Measurements from ENCODE around the gene SIX3. TPM values are rescaled to one million over a fixed set of nuclear protein-coding genes. Genes with fewer than 3 reads are reported as not detected.
A peak's percentile ranks its signal among the peaks of the same experiment; 100 is the strongest.

Gene SIX3
- polyA plus RNA-seq, 2 of the 4 experiments (the other 2 are of a cell fraction): 0.22 to 0.59 TPM

GRCh38 chr2:44981714-44982108 is 40.2 kb downstream of the SIX3 start (continued):
- TF ChIP-seq BHLHE40 (IDR thresholded peaks at IDR 0.05; ENCODE audit: low read depth, low read length) (no peak), ATOH8 (CRISPR knock-in tag; IDR thresholded peaks at IDR 0.05; ENCODE audit: low read depth) (no peak), CTCF (IDR thresholded peaks at IDR 0.05) (peak; percentile 97), MYC (IDR thresholded peaks at IDR 0.05; ENCODE audit: borderline replicate concordance, low read length) (no peak), PBX3 (IDR thresholded peaks at IDR 0.05) (no peak), RFX5 (IDR thresholded peaks at IDR 0.05) (no peak), RNF2 (IDR thresholded peaks at IDR 0.05; ENCODE audit: borderline replicate concordance, low read depth) (no peak), GATA3 (IDR thresholded peaks at IDR 0.05; ENCODE audit: borderline replicate concordance) (no peak), HOXB5 (CRISPR knock-in tag; IDR thresholded peaks at IDR 0.05) (no peak)

GRCh38 chr2:44983836-44984604 is 42.5 kb downstream of the SIX3 start:
- TF ChIP-seq HMGXB4 (CRISPR knock-in tag; IDR thresholded peaks at IDR 0.05; ENCODE audit: borderline replicate concordance) (no peak), CEBPB (IDR thresholded peaks at IDR 0.05) (peak in 1 of 2 experiments; percentile 34; a peak in 1 of 4 replicates)
- H3K4me2 ChIP-seq: no peak overlapping the region
- H3K4me3 ChIP-seq: no peak overlapping the region
- peaks cover 23% of the 10 kb centered on the region for H3K9me3 ChIP-seq
- WGBS (ENCODE audit: missing lambda C conversion rate): 70% methylated on average over 9 of the region's 9 CpGs
- CTCF ChIA-PET: interaction anchor here (0.6 to 13.0 kb wide), 14 partner anchors 13 to 515 kb away, joined by 3 to 305 read pairs (median 4); partner anchors contain the start of gene SIX2
- H3K27ac ChIP-seq: no peak overlapping the region
- no peak for DNase-seq (ENCODE audit: low read depth in 1 of 2, low spot score in 1 of 2)
- H3K4me1 ChIP-seq: no peaks in the 10 kb centered on the region
- ATAC-seq: no peak
- POLR2A ChIA-PET: no interaction called here
- FAIRE-seq: no peak

GRCh38 chr2:44989176-44989575 is 47.7 kb downstream of the SIX3 start:
- no peak overlapping the region for H3K27ac ChIP-seq
- no peak for FAIRE-seq
- 55% methylated on average over 2 of the region's 2 CpGs for WGBS (ENCODE audit: missing lambda C conversion rate)

More at GRCh38 chr2:44989176-44989575, 47.7 kb downstream of the SIX3 start:
- Histone ChIP-seq H3K4me1 (no peaks in the 10 kb centered on the region), H3K9me3 (peaks cover 23% of the 10 kb centered on the region), H3K4me3 (no peak overlapping the region), H3K4me2 (no peak overlapping the region)
- ATAC-seq (no peak), DNase-seq (ENCODE audit: low read depth in 1 of 2, low spot score in 1 of 2) (no peak)
- POLR2A ChIA-PET: no interaction called here
- TF ChIP-seq EP300 (IDR thresholded peaks at IDR 0.05): no peak
- no peak for TF ChIP-seq CHD2 (IDR thresholded peaks at IDR 0.05; ENCODE audit: low read length, partially characterized antibody)
- no peak for TF ChIP-seq SMC3 (IDR thresholded peaks at IDR 0.05)
- no peak for TF ChIP-seq JUNB (IDR thresholded peaks at IDR 0.05)
- no peak for TF ChIP-seq E2F6 (IDR thresholded peaks at IDR 0.05; ENCODE audit: borderline replicate concordance, low read depth)
- no peak for TF ChIP-seq NFE2L2 (conservative IDR thresholded peaks at IDR 0.05; ENCODE audit: low read length)
- no peak for TF ChIP-seq SREBF2 (IDR thresholded peaks at IDR 0.05)
- TF ChIP-seq ELK1 (IDR thresholded peaks at IDR 0.05; ENCODE audit: low read depth, low read length): no peak
- no peak for TF ChIP-seq FOSB (CRISPR knock-in tag; IDR thresholded peaks at IDR 0.05)
- TF ChIP-seq BHLHE40 (IDR thresholded peaks at IDR 0.05; ENCODE audit: low read depth, low read length): no peak
- no peak for TF ChIP-seq CBX2 (IDR thresholded peaks at IDR 0.05; ENCODE audit: borderline replicate concordance, low read depth)
- no peak for TF ChIP-seq ESRRA (IDR thresholded peaks at IDR 0.05; ENCODE audit: borderline replicate concordance, low read length)
- no peak for TF ChIP-seq TP53 (CRISPR knock-in tag; IDR thresholded peaks at IDR 0.05)
- TF ChIP-seq PHF8 (IDR thresholded peaks at IDR 0.05; ENCODE audit: borderline replicate concordance, low read depth): no peak
- no peak for TF ChIP-seq KDM5A (IDR thresholded peaks at IDR 0.05)
- CTCF ChIA-PET: interaction anchor here (2.6 to 13.0 kb wide), 3 partner anchors 8 to 20 kb away, joined by 24 to 170 read pairs (median 110); partner anchors contain the start of gene SIX2
